ENCODE data around the gene RPS15.

The RPS15 gene

GRCh38 chr19:1429750-1430149 is 8.4 kb upstream of the RPS15 start:
- peaks cover 4% of the 10 kb centered on the region for H3K79me2 ChIP-seq (ENCODE audit: control insufficient read depth, insufficient read depth, low read length, unreplicated experiment)
- H3K4me3 ChIP-seq (ENCODE audit: low read depth, low read length): no peak overlapping the region
- no peak overlapping the region for H2AFZ ChIP-seq (ENCODE audit: low read length, unreplicated experiment)
- H3K27ac ChIP-seq (ENCODE audit: low read depth, low read length): no peak overlapping the region
- peaks cover 3% of the 10 kb centered on the region; the same call in 1 of the 2 replicates for H3K36me3 ChIP-seq (ENCODE audit: insufficient read depth, low read length)
- H3K27me3 ChIP-seq (ENCODE audit: insufficient read depth, low read length): no peaks in the 10 kb centered on the region
- no peaks in the 10 kb centered on the region for H3K4me1 ChIP-seq (ENCODE audit: control insufficient read depth, insufficient read depth, low read length, unreplicated experiment)

- Histone ChIP-seq H3K4me1 (ENCODE audit: control insufficient read depth, insufficient read depth, low read length, unreplicated experiment) (no peaks in the 10 kb centered on the region), H3K79me2 (ENCODE audit: control insufficient read depth, insufficient read depth, low read length, unreplicated experiment) (peaks cover 2% of the 10 kb centered on the region), H3K36me3 (ENCODE audit: insufficient read depth, low read length) (peaks cover 3% of the 10 kb centered on the region; the same call in 1 of the 2 replicates), H3K27me3 (ENCODE audit: insufficient read depth, low read length) (no peaks in the 10 kb centered on the region), H3K27ac (ENCODE audit: low read depth, low read length) (no peak overlapping the region), H3K4me3 (ENCODE audit: low read depth, low read length) (no peak overlapping the region), H2AFZ (ENCODE audit: low read length, unreplicated experiment) (no peak overlapping the region)
These were observed 8.0 kb upstream of the RPS15 start for GRCh38 chr19:1430246-1430645.

DNA sequence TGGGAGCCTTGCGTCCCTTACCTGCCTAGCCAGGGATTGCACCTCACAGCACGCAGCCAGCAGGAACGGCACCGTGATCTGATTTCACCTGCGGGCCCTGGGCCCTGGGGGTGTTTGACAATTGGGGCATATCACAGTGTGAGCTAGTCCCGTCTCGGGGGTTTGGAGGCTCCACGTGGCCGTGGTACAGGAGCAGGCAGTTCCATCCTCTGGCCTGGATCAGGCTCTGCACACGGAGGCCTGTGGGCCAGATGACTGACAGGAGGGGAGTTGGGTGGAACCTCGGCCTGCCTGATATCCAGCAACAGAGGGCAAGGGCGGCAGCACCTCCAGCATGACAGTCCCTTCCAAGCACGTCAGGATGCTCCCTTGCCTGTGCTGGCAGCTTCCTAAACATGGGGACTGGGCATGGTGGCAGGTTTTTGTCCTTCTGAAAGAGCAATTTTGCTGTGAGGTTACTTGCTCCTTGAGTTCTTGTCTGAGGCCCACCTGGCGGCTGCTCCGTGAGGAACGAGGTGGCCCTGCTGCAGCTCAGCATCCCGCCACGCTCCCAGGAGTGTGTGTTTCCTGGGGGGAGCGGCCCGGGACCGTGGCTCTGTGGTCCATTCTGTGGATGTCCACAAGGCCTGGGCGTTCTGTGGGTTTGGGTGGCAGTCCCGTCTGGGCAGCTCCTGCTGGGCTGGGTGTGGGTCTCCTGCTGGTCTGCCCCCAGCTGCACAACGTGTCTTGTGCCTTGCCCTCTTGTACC is 6.3 kb upstream of the RPS15 start:
- Histone ChIP-seq H3K79me2 (ENCODE audit: control insufficient read depth, insufficient read depth, low read length, unreplicated experiment) (no peaks in the 10 kb centered on the region), H3K4me3 (ENCODE audit: low read depth, low read length) (no peak overlapping the region), H3K27ac (ENCODE audit: low read depth, low read length) (no peak overlapping the region), H3K4me1 (ENCODE audit: control insufficient read depth, insufficient read depth, low read length, unreplicated experiment) (no peaks in the 10 kb centered on the region), H3K27me3 (ENCODE audit: insufficient read depth, low read length) (no peaks in the 10 kb centered on the region), H3K36me3 (ENCODE audit: insufficient read depth, low read length) (no peaks in the 10 kb centered on the region; the same call in 1 of the 2 replicates), H2AFZ (ENCODE audit: low read length, unreplicated experiment) (no peak overlapping the region)

DNA sequence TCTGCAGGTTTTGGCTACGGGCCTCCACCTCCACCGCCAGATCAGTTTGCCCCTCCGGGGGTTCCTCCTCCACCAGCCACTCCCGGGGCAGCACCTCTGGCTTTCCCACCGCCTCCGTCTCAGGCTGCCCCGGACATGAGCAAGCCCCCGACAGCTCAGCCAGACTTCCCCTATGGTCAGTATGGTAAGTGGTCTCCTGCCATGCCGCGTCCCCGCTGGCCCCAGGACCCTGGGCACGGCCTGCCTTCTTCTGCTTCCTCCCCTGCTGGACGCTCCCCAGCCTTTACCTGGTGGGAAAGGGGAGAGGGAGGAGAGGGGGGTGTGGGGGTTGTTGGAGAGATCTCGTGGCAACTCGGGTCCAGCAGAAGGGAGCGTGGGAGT is 5.7 kb upstream of the RPS15 start:
- no peaks in the 10 kb centered on the region for H3K4me1 ChIP-seq (ENCODE audit: control insufficient read depth, insufficient read depth, low read length, unreplicated experiment)
- H2AFZ ChIP-seq (ENCODE audit: low read length, unreplicated experiment): no peak overlapping the region
- no peaks in the 10 kb centered on the region for H3K27me3 ChIP-seq (ENCODE audit: insufficient read depth, low read length)
- H3K79me2 ChIP-seq (ENCODE audit: control insufficient read depth, insufficient read depth, low read length, unreplicated experiment): no peaks in the 10 kb centered on the region
- no peaks in the 10 kb centered on the region; the same call in 1 of the 2 replicates for H3K36me3 ChIP-seq (ENCODE audit: insufficient read depth, low read length)
- no peak overlapping the region for H3K27ac ChIP-seq (ENCODE audit: low read depth, low read length)
- H3K4me3 ChIP-seq (ENCODE audit: low read depth, low read length): no peak overlapping the region

- Histone ChIP-seq H3K79me2 (ENCODE audit: control insufficient read depth, insufficient read depth, low read length, unreplicated experiment) (peaks cover 1% of the 10 kb centered on the region), H3K36me3 (ENCODE audit: insufficient read depth, low read length) (no peaks in the 10 kb centered on the region; the same call in 1 of the 2 replicates), H3K4me1 (ENCODE audit: control insufficient read depth, insufficient read depth, low read length, unreplicated experiment) (no peaks in the 10 kb centered on the region), H3K27ac (ENCODE audit: low read depth, low read length) (no peak overlapping the region), H2AFZ (ENCODE audit: low read length, unreplicated experiment) (no peak overlapping the region), H3K4me3 (ENCODE audit: low read depth, low read length) (no peak overlapping the region), H3K27me3 (ENCODE audit: insufficient read depth, low read length) (no peaks in the 10 kb centered on the region)
These were observed 4.8 kb upstream of the RPS15 start for GRCh38 chr19:1433119-1434039.

DNA sequence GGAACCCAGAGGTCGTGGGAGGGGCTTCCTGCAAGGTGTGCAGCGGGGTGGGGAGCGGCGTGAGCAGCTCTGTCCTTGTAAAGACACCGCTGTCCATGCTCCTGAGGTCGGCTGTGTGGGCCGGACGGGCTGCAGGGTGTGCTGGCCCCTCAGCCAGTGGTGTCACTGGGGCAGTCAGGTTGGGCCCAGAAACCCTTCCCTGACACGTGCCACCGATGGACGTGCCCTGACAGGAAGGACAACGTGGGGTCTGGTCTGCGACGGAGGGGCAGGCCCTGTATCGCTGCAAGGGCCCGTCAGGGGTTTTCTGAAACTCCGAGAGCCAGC is 4.2 kb upstream of the RPS15 start:
- Histone ChIP-seq H3K4me1 (ENCODE audit: control insufficient read depth, insufficient read depth, low read length, unreplicated experiment) (no peaks in the 10 kb centered on the region), H3K79me2 (ENCODE audit: control insufficient read depth, insufficient read depth, low read length, unreplicated experiment) (peaks cover 7% of the 10 kb centered on the region), H3K27me3 (ENCODE audit: insufficient read depth, low read length) (no peaks in the 10 kb centered on the region), H3K27ac (ENCODE audit: low read depth, low read length) (no peak overlapping the region), H3K36me3 (ENCODE audit: insufficient read depth, low read length) (no peaks in the 10 kb centered on the region; the same call in 1 of the 2 replicates), H3K4me3 (ENCODE audit: low read depth, low read length) (no peak overlapping the region), H2AFZ (ENCODE audit: low read length, unreplicated experiment) (no peak overlapping the region)

DNA sequence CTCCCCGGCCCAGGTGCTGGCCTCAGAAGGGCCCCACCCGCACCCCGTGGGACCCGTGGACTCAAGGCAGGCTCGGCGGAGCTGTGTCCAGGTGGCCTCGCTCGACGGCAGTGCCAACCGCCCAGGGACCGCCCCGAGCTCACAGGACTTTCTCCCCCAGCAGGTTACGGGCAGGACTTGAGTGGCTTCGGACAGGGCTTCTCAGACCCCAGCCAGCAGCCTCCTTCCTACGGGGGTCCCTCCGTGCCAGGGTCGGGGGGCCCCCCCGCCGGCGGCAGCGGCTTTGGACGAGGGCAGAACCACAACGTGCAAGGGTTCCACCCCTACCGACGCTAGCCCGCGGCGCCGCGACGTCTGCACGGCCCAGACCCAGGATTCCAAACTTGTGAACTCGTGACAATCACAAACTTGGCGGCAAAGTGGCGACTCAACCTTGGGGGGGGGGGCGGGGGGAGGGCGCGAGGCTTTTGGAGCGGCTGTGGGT is 3.6 kb upstream of the RPS15 start:
- Histone ChIP-seq H3K36me3 (ENCODE audit: insufficient read depth, low read length) (no peaks in the 10 kb centered on the region; the same call in 1 of the 2 replicates), H2AFZ (ENCODE audit: low read length, unreplicated experiment) (no peak overlapping the region), H3K27ac (ENCODE audit: low read depth, low read length) (no peak overlapping the region), H3K27me3 (ENCODE audit: insufficient read depth, low read length) (no peaks in the 10 kb centered on the region), H3K79me2 (ENCODE audit: control insufficient read depth, insufficient read depth, low read length, unreplicated experiment) (peaks cover 13% of the 10 kb centered on the region), H3K4me1 (ENCODE audit: control insufficient read depth, insufficient read depth, low read length, unreplicated experiment) (no peaks in the 10 kb centered on the region), H3K4me3 (ENCODE audit: low read depth, low read length) (no peak overlapping the region)

DNA sequence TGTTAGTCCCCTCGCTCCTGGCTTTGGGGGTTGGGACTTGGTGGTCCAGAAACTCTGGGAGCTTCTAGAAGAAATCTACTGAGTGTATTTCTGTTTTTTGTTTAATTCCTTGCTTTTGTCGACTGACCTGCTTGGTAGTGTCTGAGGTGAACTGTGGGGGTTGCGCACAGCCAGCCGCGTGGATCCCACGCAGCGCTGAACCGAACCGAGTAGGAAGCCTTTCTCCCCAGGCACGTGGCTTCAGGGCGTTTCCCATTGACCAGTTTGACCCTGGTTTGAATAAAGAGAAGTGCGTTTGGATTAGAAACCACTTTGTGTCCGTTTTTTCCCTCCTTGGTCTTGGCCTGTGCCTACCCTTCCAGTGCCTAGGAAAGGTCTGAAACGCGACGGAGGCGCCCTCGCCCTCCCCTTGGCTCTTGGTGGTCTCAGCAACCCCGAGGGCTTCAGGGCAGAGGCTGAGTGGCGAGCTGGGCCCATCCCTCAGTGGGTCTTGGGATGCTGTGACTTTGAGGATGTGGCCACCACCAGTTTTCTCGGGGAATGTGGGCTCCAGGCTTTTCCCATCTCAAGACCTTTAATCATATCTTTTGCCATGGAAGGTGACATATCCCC is 2.7 kb upstream of the RPS15 start:
- Histone ChIP-seq H3K27ac (ENCODE audit: low read depth, low read length) (no peak overlapping the region), H3K27me3 (ENCODE audit: insufficient read depth, low read length) (no peaks in the 10 kb centered on the region), H3K36me3 (ENCODE audit: insufficient read depth, low read length) (peaks cover 4% of the 10 kb centered on the region; the same call in 1 of the 2 replicates), H3K4me1 (ENCODE audit: control insufficient read depth, insufficient read depth, low read length, unreplicated experiment) (peaks cover 1% of the 10 kb centered on the region), H3K4me3 (ENCODE audit: low read depth, low read length) (no peak overlapping the region), H2AFZ (ENCODE audit: low read length, unreplicated experiment) (no peak overlapping the region), H3K79me2 (ENCODE audit: control insufficient read depth, insufficient read depth, low read length, unreplicated experiment) (peaks cover 21% of the 10 kb centered on the region)

GRCh38 chr19:1437609-1438008 is 587 bp upstream of the RPS15 start:
- Histone ChIP-seq H3K27me3 (ENCODE audit: insufficient read depth, low read length) (no peaks in the 10 kb centered on the region), H3K36me3 (ENCODE audit: insufficient read depth, low read length) (peaks cover 17% of the 10 kb centered on the region; the same call in 1 of the 2 replicates), H3K79me2 (ENCODE audit: control insufficient read depth, insufficient read depth, low read length, unreplicated experiment) (peaks cover 31% of the 10 kb centered on the region), H3K27ac (ENCODE audit: low read depth, low read length) (peak overlapping the region; percentile 6; the same call in 1 of the 2 replicates), H3K4me3 (ENCODE audit: low read depth, low read length) (peak overlapping the region; percentile 94), H2AFZ (ENCODE audit: low read length, unreplicated experiment) (no peak overlapping the region), H3K4me1 (ENCODE audit: control insufficient read depth, insufficient read depth, low read length, unreplicated experiment) (peaks cover 2% of the 10 kb centered on the region)

- Histone ChIP-seq H3K4me3 (ENCODE audit: low read depth, low read length) (peak overlapping the region; percentile 94), H3K27me3 (ENCODE audit: insufficient read depth, low read length) (no peaks in the 10 kb centered on the region), H3K4me1 (ENCODE audit: control insufficient read depth, insufficient read depth, low read length, unreplicated experiment) (peaks cover 2% of the 10 kb centered on the region), H3K36me3 (ENCODE audit: insufficient read depth, low read length) (peaks cover 17% of the 10 kb centered on the region; the same call in 1 of the 2 replicates), H2AFZ (ENCODE audit: low read length, unreplicated experiment) (no peak overlapping the region), H3K27ac (ENCODE audit: low read depth, low read length) (peak overlapping the region; percentile 91; the same call in 1 of the 2 replicates), H3K79me2 (ENCODE audit: control insufficient read depth, insufficient read depth, low read length, unreplicated experiment) (peaks cover 31% of the 10 kb centered on the region)
These were observed 748 bp downstream of the RPS15 start for GRCh38 chr19:1438933-1439354.

All from ACC112 (cell line).